Measurements from ENCODE around the gene PTPRN2. TPM values are rescaled to one million over a fixed set of nuclear protein-coding genes. Genes with fewer than 3 reads are reported as not detected.

PTPRN2 gene
- total RNA-seq, 1 donor from 2014 or later: 32.2 TPM

GRCh38 chr7:158452331-158452730 is 135.3 kb downstream of the PTPRN2 start:
- H3K4me1 Mint-ChIP-seq: peaks cover 3% of the 10 kb centered on the region
- no peaks in the 10 kb centered on the region for H3K36me3 Mint-ChIP-seq (ENCODE audit: low read depth)
- H3K4me3 Mint-ChIP-seq: no peak overlapping the region
- TF ChIP-seq, protein P1, sequence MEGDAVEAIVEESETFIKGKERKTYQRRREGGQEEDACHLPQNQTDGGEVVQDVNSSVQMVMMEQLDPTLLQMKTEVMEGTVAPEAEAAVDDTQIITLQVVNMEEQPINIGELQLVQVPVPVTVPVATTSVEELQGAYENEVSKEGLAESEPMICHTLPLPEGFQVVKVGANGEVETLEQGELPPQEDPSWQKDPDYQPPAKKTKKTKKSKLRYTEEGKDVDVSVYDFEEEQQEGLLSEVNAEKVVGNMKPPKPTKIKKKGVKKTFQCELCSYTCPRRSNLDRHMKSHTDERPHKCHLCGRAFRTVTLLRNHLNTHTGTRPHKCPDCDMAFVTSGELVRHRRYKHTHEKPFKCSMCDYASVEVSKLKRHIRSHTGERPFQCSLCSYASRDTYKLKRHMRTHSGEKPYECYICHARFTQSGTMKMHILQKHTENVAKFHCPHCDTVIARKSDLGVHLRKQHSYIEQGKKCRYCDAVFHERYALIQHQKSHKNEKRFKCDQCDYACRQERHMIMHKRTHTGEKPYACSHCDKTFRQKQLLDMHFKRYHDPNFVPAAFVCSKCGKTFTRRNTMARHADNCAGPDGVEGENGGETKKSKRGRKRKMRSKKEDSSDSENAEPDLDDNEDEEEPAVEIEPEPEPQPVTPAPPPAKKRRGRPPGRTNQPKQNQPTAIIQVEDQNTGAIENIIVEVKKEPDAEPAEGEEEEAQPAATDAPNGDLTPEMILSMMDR (conservative IDR thresholded peaks at IDR 0.05): no peak
- DNase-seq (ENCODE audit: low read depth, low spot score): no peak
- H3K27me3 Mint-ChIP-seq (ENCODE audit: low read depth): no peaks in the 10 kb centered on the region
- H3K27ac Mint-ChIP-seq (ENCODE audit: unreplicated experiment): no peak overlapping the region
- peaks cover 6% of the 10 kb centered on the region for H3K9me3 Mint-ChIP-seq

- TF ChIP-seq, protein P1 (conservative IDR thresholded peaks at IDR 0.05): no peak
- DNase-seq (ENCODE audit: low read depth, low spot score): no peak
- Mint-ChIP-seq H3K27me3 (ENCODE audit: low read depth) (no peaks in the 10 kb centered on the region), H3K4me1 (peaks cover 3% of the 10 kb centered on the region), H3K4me3 (no peak overlapping the region), H3K27ac (ENCODE audit: unreplicated experiment) (no peak overlapping the region), H3K36me3 (ENCODE audit: low read depth) (no peaks in the 10 kb centered on the region), H3K9me3 (peaks cover 3% of the 10 kb centered on the region)
These were observed 137.0 kb downstream of the PTPRN2 start for GRCh38 chr7:158450476-158451124.

DNA sequence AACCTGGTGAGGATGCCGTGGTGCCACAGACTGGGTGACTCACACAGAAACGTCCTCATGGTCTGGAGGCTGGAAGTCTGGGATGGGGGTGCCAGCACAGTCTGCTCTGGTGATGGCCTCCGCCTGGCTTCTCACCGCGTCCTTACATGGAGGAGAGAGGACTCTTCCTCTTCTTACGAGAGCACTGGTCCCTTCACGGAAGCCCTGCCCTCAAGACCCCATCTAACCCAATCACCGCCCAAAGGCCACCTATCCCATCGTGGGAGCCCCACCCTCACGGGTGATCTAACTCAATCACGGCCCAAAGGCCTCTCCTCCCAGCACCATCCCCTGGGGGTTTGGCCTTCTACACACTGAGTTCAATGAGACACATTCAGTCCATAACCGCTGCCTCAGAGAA is 137.7 kb downstream of the PTPRN2 start:
- H3K4me1 Mint-ChIP-seq: peaks cover 3% of the 10 kb centered on the region
- peaks cover 3% of the 10 kb centered on the region for H3K9me3 Mint-ChIP-seq
- H3K27ac Mint-ChIP-seq (ENCODE audit: unreplicated experiment): no peak overlapping the region
- TF ChIP-seq, protein P1 (conservative IDR thresholded peaks at IDR 0.05): no peak
- DNase-seq (ENCODE audit: low read depth, low spot score): no peak
- H3K27me3 Mint-ChIP-seq (ENCODE audit: low read depth): no peaks in the 10 kb centered on the region
- H3K36me3 Mint-ChIP-seq (ENCODE audit: low read depth): no peaks in the 10 kb centered on the region
- H3K4me3 Mint-ChIP-seq: no peak overlapping the region

DNA sequence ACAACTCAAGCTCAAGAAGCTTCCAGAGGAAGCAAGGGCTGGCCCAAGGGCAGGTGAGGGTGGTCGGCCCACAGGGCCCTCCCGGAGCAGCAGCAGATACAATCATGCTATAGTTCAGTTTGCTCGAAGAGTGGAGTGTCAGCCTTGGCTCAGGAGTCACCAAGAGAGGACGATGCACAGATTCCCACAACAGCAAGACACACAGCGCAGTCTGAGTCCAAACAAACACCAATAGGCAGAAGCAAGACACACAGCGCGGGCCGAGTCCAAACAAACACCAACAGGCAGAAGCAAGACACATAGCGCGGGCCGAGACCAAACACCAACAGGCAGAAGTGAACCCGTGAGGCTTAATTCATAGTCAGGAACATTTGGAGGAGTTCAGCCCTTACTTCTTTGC is 138.4 kb downstream of the PTPRN2 start:
- H3K27ac Mint-ChIP-seq (ENCODE audit: unreplicated experiment): no peak overlapping the region
- H3K9me3 Mint-ChIP-seq: no peaks in the 10 kb centered on the region
- no peaks in the 10 kb centered on the region for H3K27me3 Mint-ChIP-seq (ENCODE audit: low read depth)
- no peaks in the 10 kb centered on the region for H3K36me3 Mint-ChIP-seq (ENCODE audit: low read depth)
- no peak for DNase-seq (ENCODE audit: low read depth, low spot score)
- TF ChIP-seq, protein P1 (conservative IDR thresholded peaks at IDR 0.05): no peak
- no peak overlapping the region for H3K4me3 Mint-ChIP-seq
- peaks cover 3% of the 10 kb centered on the region for H3K4me1 Mint-ChIP-seq

- Mint-ChIP-seq H3K27me3 (ENCODE audit: low read depth) (no peaks in the 10 kb centered on the region), H3K36me3 (ENCODE audit: low read depth) (no peaks in the 10 kb centered on the region), H3K4me3 (no peak overlapping the region), H3K27ac (ENCODE audit: unreplicated experiment) (no peak overlapping the region), H3K4me1 (peaks cover 1% of the 10 kb centered on the region), H3K9me3 (no peaks in the 10 kb centered on the region)
- TF ChIP-seq, protein P1 (conservative IDR thresholded peaks at IDR 0.05): no peak
- DNase-seq (ENCODE audit: low read depth, low spot score): no peak
These were observed 139.1 kb downstream of the PTPRN2 start for GRCh38 chr7:158448430-158449100.
